Cerebellar cortex (tissue), 1 donor: ENCODE data around the gene RAB4A.
A peak's percentile ranks its signal among the peaks of the same experiment; 100 is the strongest.

Experiments used
- DNase-seq: peaks from one replicate; pipeline ENCODE4 v3.0.0-alpha.2; 2015; ENCODE audit warnings: low spot score

Gene RAB4A

GRCh38 chr1:229244091-229244490 is 26.8 kb upstream of the RAB4A start:
- DNase-seq = no peak

- DNase-seq = no peak
Observed at GRCh38 chr1:229247871-229248270, 23.0 kb upstream of the RAB4A start.

GRCh38 chr1:229248821-229249817 is 21.8 kb upstream of the RAB4A start:
- DNase-seq = no peak

- no peak for DNase-seq
Observed at GRCh38 chr1:229249854-229250644, 20.9 kb upstream of the RAB4A start.

- no peak for DNase-seq
Observed at GRCh38 chr1:229251185-229251584, 19.7 kb upstream of the RAB4A start.

- DNase-seq = no peak
Observed at GRCh38 chr1:229252228-229252984, 18.5 kb upstream of the RAB4A start.

GRCh38 chr1:229253151-229253974 is 17.5 kb upstream of the RAB4A start:
- no peak for DNase-seq

- DNase-seq = peak; percentile 27
Observed at GRCh38 chr1:229254910-229255541, 15.9 kb upstream of the RAB4A start.

- peak; percentile 84 for DNase-seq
Observed at GRCh38 chr1:229258031-229258756, 12.7 kb upstream of the RAB4A start.

- DNase-seq = no peak
Observed at GRCh38 chr1:229258757-229259060, 12.2 kb upstream of the RAB4A start.

- DNase-seq = no peak
Observed at GRCh38 chr1:229260297-229260696, 10.6 kb upstream of the RAB4A start.

- DNase-seq = no peak
Observed at GRCh38 chr1:229262239-229262638, 8.7 kb upstream of the RAB4A start.

- DNase-seq = no peak
Observed at GRCh38 chr1:229263254-229263653, 7.7 kb upstream of the RAB4A start.

GRCh38 chr1:229264068-229264467 is 6.8 kb upstream of the RAB4A start:
- DNase-seq = no peak

GRCh38 chr1:229264487-229264886 is 6.4 kb upstream of the RAB4A start:
- DNase-seq = no peak

- DNase-seq = no peak
Observed at GRCh38 chr1:229266274-229266673, 4.6 kb upstream of the RAB4A start.

GRCh38 chr1:229266832-229267500 is 3.9 kb upstream of the RAB4A start:
- DNase-seq = no peak

GRCh38 chr1:229268505-229268904 is 2.4 kb upstream of the RAB4A start:
- DNase-seq = no peak

- peak; percentile 33 for DNase-seq
Observed at GRCh38 chr1:229271448-229272159, 693 bp downstream of the RAB4A start.
